ENCODE measurements around the gene FNBP1.
A peak's percentile ranks its signal among the peaks of the same experiment; 100 is the strongest.

FNBP1 gene

GRCh38 chr9:130040984-130041647 lies 1.9 kb downstream of the FNBP1 start:
- CTCF ChIA-PET: interaction anchor here (1.0 to 4.3 kb wide), 3 partner anchors 10 to 154 kb away, joined by 3 to 27 read pairs (median 4); no protein-coding TSS in a partner anchor
- peaks cover 23% of the 10 kb centered on the region for H3K36me3 Mint-ChIP-seq
- peak; percentile 36 for DNase-seq

GRCh38 chr9:130039528-130040147 lies 3.4 kb downstream of the FNBP1 start:
- peak overlapping the region; percentile 99 for H3K4me3 Mint-ChIP-seq
- peaks cover 3% of the 10 kb centered on the region for H3K27me3 Mint-ChIP-seq
- H3K27ac Mint-ChIP-seq: peak overlapping the region; percentile 98
- no peaks in the 10 kb centered on the region for H3K9me3 Mint-ChIP-seq
- H3K4me1 Mint-ChIP-seq: peaks cover 74% of the 10 kb centered on the region
- peaks cover 33% of the 10 kb centered on the region for H3K36me3 Mint-ChIP-seq
- DNase-seq: peak; percentile 58
- CTCF ChIA-PET: interaction anchor here (0.6 to 4.3 kb wide), 10 partner anchors 9 to 211 kb away, joined by 3 to 27 read pairs (median 4); partner anchors contain the start of gene GPR107

More at GRCh38 chr9:130040984-130041647, 1.9 kb downstream of the FNBP1 start:
- Mint-ChIP-seq H3K27me3 (peaks cover 3% of the 10 kb centered on the region), H3K27ac (peak overlapping the region; percentile 98), H3K9me3 (no peaks in the 10 kb centered on the region), H3K4me3 (peak overlapping the region; percentile 99), H3K4me1 (peaks cover 74% of the 10 kb centered on the region)

GRCh38 chr9:130036099-130036498 lies 6.9 kb downstream of the FNBP1 start:
- CTCF ChIA-PET: no interaction called here
- Mint-ChIP-seq H3K27me3 (no peaks in the 10 kb centered on the region), H3K4me1 (peaks cover 87% of the 10 kb centered on the region), H3K36me3 (peaks cover 41% of the 10 kb centered on the region), H3K27ac (peak overlapping the region; percentile 75), H3K4me3 (peak overlapping the region; percentile 39), H3K9me3 (no peaks in the 10 kb centered on the region)
- no peak for DNase-seq

DNA sequence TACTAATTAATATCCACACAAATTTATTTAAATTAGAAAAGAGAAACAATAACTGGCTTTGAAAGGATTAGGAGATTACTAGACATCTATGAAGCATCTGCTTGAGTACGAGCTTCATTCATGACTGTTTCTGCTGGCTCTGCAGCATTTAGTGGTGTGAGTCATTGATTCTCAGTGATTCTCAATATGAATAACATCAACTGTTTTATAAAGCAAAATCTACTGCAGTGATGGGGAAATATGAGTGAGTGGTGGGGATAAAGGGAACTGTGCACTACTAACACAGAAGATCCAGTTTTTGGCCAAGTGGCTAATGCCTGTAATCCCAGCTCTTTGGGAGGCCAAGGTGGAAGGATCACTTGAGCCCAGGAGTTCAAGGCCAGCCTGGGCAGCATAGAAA lies 8.4 kb downstream of the FNBP1 start:
- H3K36me3 Mint-ChIP-seq: peaks cover 42% of the 10 kb centered on the region
- peak overlapping the region; percentile 74 for H3K27ac Mint-ChIP-seq
- DNase-seq: no peak
- no peak overlapping the region for H3K4me3 Mint-ChIP-seq
- H3K9me3 Mint-ChIP-seq: no peaks in the 10 kb centered on the region
- no peaks in the 10 kb centered on the region for H3K27me3 Mint-ChIP-seq
- CTCF ChIA-PET: interaction anchor here (1.1 to 1.2 kb wide), 2 partner anchors 40 to 72 kb away, joined by 3 to 4 read pairs; no protein-coding TSS in a partner anchor
- peaks cover 90% of the 10 kb centered on the region for H3K4me1 Mint-ChIP-seq

- Mint-ChIP-seq H3K36me3 (peaks cover 57% of the 10 kb centered on the region), H3K27ac (peak overlapping the region; percentile 47)
- no peak for DNase-seq
Observed at GRCh38 chr9:130030651-130031127, 12.3 kb downstream of the FNBP1 start.

DNA sequence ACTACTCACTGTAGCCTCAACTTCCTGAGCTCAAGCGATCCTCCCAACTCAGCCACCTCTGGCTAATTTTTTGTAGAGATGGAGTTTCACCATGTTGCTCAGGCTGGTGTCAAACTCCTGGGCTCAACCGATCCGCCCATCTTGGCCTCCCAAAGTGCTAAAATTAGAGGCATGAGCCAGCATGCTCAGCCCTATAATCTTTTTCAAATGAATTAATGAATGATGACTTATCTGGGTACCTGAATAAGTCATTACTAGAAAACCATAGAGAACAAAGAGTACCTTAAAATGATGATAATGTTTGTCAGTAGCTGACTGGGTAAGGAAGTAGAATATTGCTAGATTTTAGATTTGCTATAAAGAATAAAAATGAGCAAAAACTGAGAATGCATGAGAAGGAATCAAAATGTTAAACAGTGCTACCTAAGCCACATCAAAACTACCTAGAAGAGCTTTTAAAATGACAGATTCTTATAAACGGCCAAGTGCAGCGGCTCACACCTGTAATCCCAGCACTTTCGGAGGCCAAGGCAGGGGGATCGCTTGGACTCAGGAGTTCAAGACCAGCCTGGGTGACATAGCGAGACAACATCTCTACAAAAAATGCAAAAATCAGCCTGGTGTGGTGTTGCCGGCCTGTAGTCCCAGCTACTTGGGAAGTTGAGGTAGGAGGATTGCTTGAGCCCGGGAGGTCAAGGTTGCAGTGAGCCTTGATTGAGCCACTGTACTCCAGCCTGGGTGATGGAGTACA lies 13.6 kb downstream of the FNBP1 start:
- CTCF ChIA-PET: interaction anchor here (0.6 to 2.1 kb wide), 6 partner anchors 20 to 192 kb away, joined by 3 to 7 read pairs (median 4); no protein-coding TSS in a partner anchor
- no peak overlapping the region for H3K4me3 Mint-ChIP-seq
- DNase-seq: peak; percentile 33
- no peaks in the 10 kb centered on the region for H3K27me3 Mint-ChIP-seq
- peaks cover 8% of the 10 kb centered on the region for H3K9me3 Mint-ChIP-seq
- H3K4me1 Mint-ChIP-seq: peaks cover 91% of the 10 kb centered on the region
- peaks cover 53% of the 10 kb centered on the region for H3K36me3 Mint-ChIP-seq
- H3K27ac Mint-ChIP-seq: peak overlapping the region; percentile 71

More at GRCh38 chr9:130030651-130031127, 12.3 kb downstream of the FNBP1 start:
- Mint-ChIP-seq H3K27me3 (no peaks in the 10 kb centered on the region), H3K4me1 (peaks cover 92% of the 10 kb centered on the region), H3K4me3 (no peak overlapping the region), H3K9me3 (peaks cover 8% of the 10 kb centered on the region)
- CTCF ChIA-PET: interaction anchor here (0.8 to 1.4 kb wide), 4 partner anchors 9 to 76 kb away, joined by 3 to 5 read pairs (median 4); no protein-coding TSS in a partner anchor

DNA sequence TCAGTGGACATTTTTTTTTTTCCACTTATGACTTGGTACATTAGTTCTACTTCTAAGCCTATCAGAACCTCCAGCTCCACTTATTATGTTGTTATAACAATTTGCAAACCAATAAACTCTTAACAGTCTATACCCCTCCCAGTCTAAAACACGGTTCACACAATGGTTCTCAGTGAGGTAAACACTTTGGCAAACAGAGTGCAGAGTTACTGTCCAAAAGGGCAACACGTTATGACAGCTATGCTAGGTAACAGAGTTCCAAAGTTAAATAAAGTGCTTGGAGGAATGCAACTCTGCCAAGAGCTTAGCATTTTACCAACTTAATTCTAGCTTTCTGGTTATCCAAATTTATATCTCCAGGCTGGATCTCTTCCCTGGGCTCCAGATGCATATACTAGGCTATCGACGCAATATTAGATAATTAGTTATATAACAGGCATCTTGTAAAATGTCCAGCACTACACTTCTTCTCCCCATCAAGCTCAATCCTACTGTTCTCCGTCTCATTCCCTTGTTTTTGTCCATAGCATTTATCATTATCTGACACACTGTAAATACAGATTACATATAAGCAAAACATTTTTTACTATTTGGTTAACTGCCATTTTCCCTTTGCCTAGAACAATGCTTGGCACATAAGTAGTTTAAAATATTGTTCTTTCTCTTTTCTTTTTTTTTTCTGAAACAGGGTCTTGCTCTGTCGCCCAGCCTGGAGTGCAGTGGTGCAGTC lies 14.3 kb downstream of the FNBP1 start:
- Mint-ChIP-seq H3K27me3 (no peaks in the 10 kb centered on the region), H3K4me3 (no peak overlapping the region), H3K9me3 (peaks cover 8% of the 10 kb centered on the region), H3K27ac (peak overlapping the region; percentile 71), H3K4me1 (peaks cover 95% of the 10 kb centered on the region), H3K36me3 (peaks cover 53% of the 10 kb centered on the region)
- no peak for DNase-seq
- CTCF ChIA-PET: interaction anchor here (0.6 to 2.1 kb wide), 5 partner anchors 33 to 192 kb away, joined by 3 to 7 read pairs (median 4); no protein-coding TSS in a partner anchor

DNA sequence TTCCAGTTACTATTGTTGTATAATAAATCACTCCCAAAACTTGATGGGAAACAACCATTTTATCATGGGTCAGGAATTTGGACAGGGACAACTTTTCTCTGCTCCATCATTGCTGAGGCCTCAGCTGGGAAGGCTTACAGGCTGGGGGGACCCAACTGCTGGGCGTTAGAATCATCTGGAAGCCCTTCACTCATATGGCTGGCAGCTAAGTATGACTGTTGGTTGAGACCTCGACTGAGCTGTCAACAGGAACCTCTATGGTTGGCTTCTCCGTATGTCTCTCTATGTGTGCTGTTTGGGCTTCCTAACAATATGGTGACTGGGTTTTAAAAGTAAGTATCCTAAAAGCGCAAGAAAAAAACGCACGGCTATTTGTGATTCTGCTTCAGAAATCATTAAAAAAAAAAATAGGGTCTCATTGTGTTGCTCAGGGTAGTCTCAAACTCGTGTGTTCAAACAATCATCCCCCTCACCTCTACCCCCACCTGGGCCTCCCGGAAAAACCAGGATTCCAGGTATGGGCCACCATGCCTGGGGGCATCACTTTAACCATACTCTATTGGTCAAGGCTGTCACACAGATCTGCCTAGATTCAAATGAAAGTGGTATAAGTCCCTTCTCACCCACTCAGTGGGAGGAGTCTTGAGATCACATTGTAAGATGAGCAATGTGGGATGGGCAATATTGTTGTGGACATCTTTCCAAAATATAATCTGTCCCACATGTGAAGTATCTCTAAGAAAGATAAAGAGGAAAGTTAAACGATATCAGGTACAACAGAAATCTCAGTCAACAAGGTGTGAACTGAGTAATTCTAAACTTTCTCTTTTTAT lies 15.2 kb downstream of the FNBP1 start:
- no peak for DNase-seq
- peaks cover 8% of the 10 kb centered on the region for H3K9me3 Mint-ChIP-seq
- H3K4me3 Mint-ChIP-seq: no peak overlapping the region
- H3K36me3 Mint-ChIP-seq: peaks cover 46% of the 10 kb centered on the region
- no peaks in the 10 kb centered on the region for H3K27me3 Mint-ChIP-seq
- peak overlapping the region; percentile 77 for H3K27ac Mint-ChIP-seq
- peaks cover 96% of the 10 kb centered on the region for H3K4me1 Mint-ChIP-seq
- CTCF ChIA-PET: interaction anchor here (2.1 kb wide), 1 partner anchor 143 kb away, joined by 7 read pairs; no protein-coding TSS in a partner anchor

- Mint-ChIP-seq H3K27ac (peak overlapping the region; percentile 78), H3K4me3 (no peak overlapping the region)
Observed at GRCh38 chr9:130026583-130027340, 16.2 kb downstream of the FNBP1 start.

GRCh38 chr9:130024597-130024994 lies 18.4 kb downstream of the FNBP1 start:
- Mint-ChIP-seq H3K27me3 (no peaks in the 10 kb centered on the region), H3K4me3 (no peak overlapping the region), H3K9me3 (peaks cover 8% of the 10 kb centered on the region), H3K36me3 (peaks cover 43% of the 10 kb centered on the region), H3K4me1 (peaks cover 89% of the 10 kb centered on the region), H3K27ac (no peak overlapping the region)
- CTCF ChIA-PET: no interaction called here
- no peak for DNase-seq

More at GRCh38 chr9:130026583-130027340, 16.2 kb downstream of the FNBP1 start:
- Mint-ChIP-seq H3K9me3 (peaks cover 8% of the 10 kb centered on the region), H3K36me3 (peaks cover 40% of the 10 kb centered on the region), H3K4me1 (peaks cover 92% of the 10 kb centered on the region), H3K27me3 (no peaks in the 10 kb centered on the region)
- no peak for DNase-seq
- CTCF ChIA-PET: no interaction called here

- no peak overlapping the region for H3K4me3 Mint-ChIP-seq
- CTCF ChIA-PET: no interaction called here
- peaks cover 43% of the 10 kb centered on the region for H3K36me3 Mint-ChIP-seq
Observed at GRCh38 chr9:130023994-130024596, 18.9 kb downstream of the FNBP1 start.

More at GRCh38 chr9:130023994-130024596, 18.9 kb downstream of the FNBP1 start:
- no peak for DNase-seq
- H3K27me3 Mint-ChIP-seq: no peaks in the 10 kb centered on the region
- H3K9me3 Mint-ChIP-seq: peaks cover 8% of the 10 kb centered on the region
- no peak overlapping the region for H3K27ac Mint-ChIP-seq
- peaks cover 88% of the 10 kb centered on the region for H3K4me1 Mint-ChIP-seq

Data from activated naive CD4-positive, alpha-beta T cell treated with anti-CD3 and anti-CD28 coated beads, Interleukin-2, amount 10 ng/mL, durations not matched to agents 7 days and 5 days (primary cell).